ENCODE results near the gene GTPBP3. TPM values are rescaled to one million over a fixed set of nuclear protein-coding genes. Genes with fewer than 3 reads are reported as not detected.

GTPBP3 gene
- total and polyA plus RNA-seq, 2 of the 13 experiments (the other 11 are each of a cell fraction or from before 2014, with no cell fraction given), result 17.5 to 30.0 TPM

DNA sequence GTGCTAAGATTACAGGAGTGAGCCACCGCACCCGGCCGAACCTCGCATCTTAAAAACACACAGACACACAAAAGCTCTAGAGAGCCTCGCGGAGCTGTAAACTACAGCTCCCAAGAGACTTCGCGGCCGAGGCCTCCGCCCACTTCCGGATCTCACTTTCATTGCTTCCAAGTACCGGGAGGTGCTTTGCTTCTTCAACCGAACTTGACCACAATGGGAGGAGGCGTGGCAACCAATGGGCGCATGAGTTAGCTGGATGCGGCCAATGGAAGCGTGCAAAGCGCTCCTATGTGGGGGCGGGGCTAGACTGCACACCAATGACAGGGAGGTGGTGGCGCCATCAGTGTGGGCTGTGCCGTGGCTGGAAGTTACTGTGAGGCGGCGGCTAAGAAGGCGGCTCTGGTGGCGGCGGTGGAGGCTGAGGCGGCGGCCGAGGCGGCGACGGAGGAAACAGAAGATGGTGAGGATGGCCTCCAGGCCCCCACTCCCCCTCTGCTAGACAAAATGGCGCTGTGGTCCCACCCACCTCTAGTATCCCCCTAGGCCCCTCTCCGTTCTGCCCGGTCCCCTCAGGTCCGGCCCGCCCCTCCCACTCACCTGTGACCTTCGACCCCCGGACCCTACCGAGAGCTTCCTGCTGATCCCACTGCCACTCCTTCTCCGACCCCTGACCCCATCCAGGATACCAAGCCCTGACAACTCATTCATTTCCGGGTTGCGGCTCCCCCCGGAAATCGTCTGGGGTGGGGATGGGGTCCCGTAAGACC, 28.0 kb upstream of the GTPBP3 start, which contains the start of gene DDA1 (continued):
- TF ChIP-seq RXRA (CRISPR knock-in tag; IDR thresholded peaks at IDR 0.05), result no peak; the same call in 1 of the 2 replicates
- TF ChIP-seq ZNF382 (CRISPR knock-in tag; IDR thresholded peaks at IDR 0.05; ENCODE audit: borderline replicate concordance), result no peak
- TF ChIP-seq ZFP37 (CRISPR knock-in tag; IDR thresholded peaks at IDR 0.05; ENCODE audit: borderline replicate concordance), result 0 out of 2 replicates have a peak, but pooled peaks have one; percentile 13
- TF ChIP-seq ISX (CRISPR knock-in tag; conservative IDR thresholded peaks at IDR 0.05), result no peak
- no peak for TF ChIP-seq MXD1 (CRISPR knock-in tag; IDR thresholded peaks at IDR 0.05)
- TF ChIP-seq, protein P1, sequence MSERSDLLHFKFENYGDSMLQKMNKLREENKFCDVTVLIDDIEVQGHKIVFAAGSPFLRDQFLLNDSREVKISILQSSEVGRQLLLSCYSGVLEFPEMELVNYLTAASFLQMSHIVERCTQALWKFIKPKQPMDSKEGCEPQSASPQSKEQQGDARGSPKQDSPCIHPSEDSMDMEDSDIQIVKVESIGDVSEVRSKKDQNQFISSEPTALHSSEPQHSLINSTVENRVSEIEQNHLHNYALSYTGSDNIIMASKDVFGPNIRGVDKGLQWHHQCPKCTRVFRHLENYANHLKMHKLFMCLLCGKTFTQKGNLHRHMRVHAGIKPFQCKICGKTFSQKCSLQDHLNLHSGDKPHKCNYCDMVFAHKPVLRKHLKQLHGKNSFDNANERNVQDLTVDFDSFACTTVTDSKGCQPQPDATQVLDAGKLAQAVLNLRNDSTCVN (CRISPR knock-in tag; IDR thresholded peaks at IDR 0.05; ENCODE audit: borderline replicate concordance), result 0 out of 2 replicates have a peak, but pooled peaks have one; percentile 20
- TF ChIP-seq TBL1XR1 (IDR thresholded peaks at IDR 0.05; ENCODE audit: borderline replicate concordance, low read length, partially characterized antibody), result no peak
- TF ChIP-seq ZBTB20 (CRISPR knock-in tag; IDR thresholded peaks at IDR 0.05; ENCODE audit: borderline replicate concordance, low read depth), result peak; percentile 58; the same call in 1 of the 2 replicates
- TF ChIP-seq ZNF180 (CRISPR knock-in tag; IDR thresholded peaks at IDR 0.05; ENCODE audit: borderline replicate concordance, low read depth), result no peak
- no peak; the same call in 1 of the 2 replicates for TF ChIP-seq DNMT3B (CRISPR knock-in tag; conservative IDR thresholded peaks at IDR 0.05)
- TF ChIP-seq MED13 (CRISPR knock-in tag; IDR thresholded peaks at IDR 0.05), result 0 out of 2 replicates have a peak, but pooled peaks have one; percentile 72
- TF ChIP-seq CENPBD1 (CRISPR knock-in tag; IDR thresholded peaks at IDR 0.05; ENCODE audit: borderline replicate concordance, low read depth), result no peak
- no peak for TF ChIP-seq ZSCAN25 (CRISPR knock-in tag; IDR thresholded peaks at IDR 0.05)
- TF ChIP-seq MAFF (IDR thresholded peaks at IDR 0.05; ENCODE audit: low read depth, low read length), result no peak
- TF ChIP-seq TBX3 (IDR thresholded peaks at IDR 0.05; ENCODE audit: borderline replicate concordance), result peak; percentile 47; the same call in 1 of the 2 replicates
- TF ChIP-seq WIZ (CRISPR knock-in tag; IDR thresholded peaks at IDR 0.05), result no peak
- no peak; the same call in 1 of the 2 replicates for TF ChIP-seq RFXANK (CRISPR knock-in tag; IDR thresholded peaks at IDR 0.05)
- TF ChIP-seq DMAP1 (CRISPR knock-in tag; IDR thresholded peaks at IDR 0.05), result 0 out of 2 replicates have a peak, but pooled peaks have one; percentile 38
- TF ChIP-seq REL (CRISPR knock-in tag; conservative IDR thresholded peaks at IDR 0.05), result no peak
- TF ChIP-seq, protein P2, sequence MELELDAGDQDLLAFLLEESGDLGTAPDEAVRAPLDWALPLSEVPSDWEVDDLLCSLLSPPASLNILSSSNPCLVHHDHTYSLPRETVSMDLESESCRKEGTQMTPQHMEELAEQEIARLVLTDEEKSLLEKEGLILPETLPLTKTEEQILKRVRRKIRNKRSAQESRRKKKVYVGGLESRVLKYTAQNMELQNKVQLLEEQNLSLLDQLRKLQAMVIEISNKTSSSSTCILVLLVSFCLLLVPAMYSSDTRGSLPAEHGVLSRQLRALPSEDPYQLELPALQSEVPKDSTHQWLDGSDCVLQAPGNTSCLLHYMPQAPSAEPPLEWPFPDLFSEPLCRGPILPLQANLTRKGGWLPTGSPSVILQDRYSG (CRISPR knock-in tag; IDR thresholded peaks at IDR 0.05), result no peak
- no peak for TF ChIP-seq RFX1 (IDR thresholded peaks at IDR 0.05)
- TF ChIP-seq SALL1 (CRISPR knock-in tag; IDR thresholded peaks at IDR 0.05), result peak; percentile 37; the same call in 1 of the 2 replicates
- 0 out of 2 replicates have a peak, but pooled peaks have one; percentile 64 for TF ChIP-seq TMF1 (CRISPR knock-in tag; IDR thresholded peaks at IDR 0.05; ENCODE audit: low read depth)
- peak; percentile 55; the same call in 1 of the 2 replicates for TF ChIP-seq ZNF317 (CRISPR knock-in tag; IDR thresholded peaks at IDR 0.05)
- TF ChIP-seq SP1 (IDR thresholded peaks at IDR 0.05), result no peak
- peak; percentile 95 for TF ChIP-seq SP1 (CRISPR knock-in tag; IDR thresholded peaks at IDR 0.05)
- peak; percentile 89; the same call in 1 of the 2 replicates for TF ChIP-seq PCBP1 (IDR thresholded peaks at IDR 0.05; ENCODE audit: borderline replicate concordance, low read depth, low read length)
- no peak for TF ChIP-seq TFAP4 (IDR thresholded peaks at IDR 0.05; ENCODE audit: borderline replicate concordance, low read depth)
